AG04450 (cell line): ENCODE results near the gene JPH4. TPM values are rescaled to one million over a fixed set of nuclear protein-coding genes. Genes with fewer than 3 reads are reported as not detected.

Source experiments
- CTCF ChIA-PET: fragments of 300-600, 350-600 bp; formaldehyde crosslinking; extraction: SDS; loops from one replicate; lab custom pipeline; 2022; ENCODE audit warnings: antibody characterized with exemption, inconsistent platforms; lab: Charles Lee
- POLR2A ChIA-PET: fragments of 350-600 bp; formaldehyde crosslinking; extraction: SDS; loops from one replicate; lab custom pipeline; 2021; ENCODE audit warnings: antibody characterized with exemption, inconsistent platforms; lab: Yijun Ruan, JAX
- DNase-seq: peaks from one replicate; pipeline ENCODE4 v3.0.0-alpha.2; 2011; ENCODE audit warnings: low read depth, low spot score
- H3K27ac ChIP-seq: one replicate; pipeline ENCODE4 v1.5.1; 2012; ENCODE audit warnings: low read depth, low read length, control low read depth
- H3K27me3 ChIP-seq: one replicate; pipeline ENCODE4 v1.6.0; 2012; ENCODE audit warnings: low read length; ENCODE audit not compliant: control insufficient read depth, insufficient read depth
- H3K4me3 ChIP-seq: 2 replicates; pipeline ENCODE4 v1.5.1; 2011; ENCODE audit warnings: mild to moderate bottlenecking, low read depth, low read length, control low read depth
- H3K9me3 ChIP-seq: 2 replicates; pipeline ENCODE4 v1.5.1; 2012; ENCODE audit warnings: low read length; ENCODE audit not compliant: control insufficient read depth, insufficient read depth
- CTCF ChIP-seq: IDR thresholded peaks from 2 replicates; pipeline ENCODE4 v1.5.1; 2011; ENCODE audit warnings: low read depth, low read length, control low read depth, inconsistent platforms
- polyA plus RNA-seq: library from polyadenylated mRNA; depleted of rRNA; stranded (reverse); fragments of >200 nt; gene quantifications from 2 replicates; pipeline ENCODE4 v1.2.3, GENCODE V29; 2011

Gene JPH4
- polyA plus RNA-seq, 1 experiment = not detected

DNA sequence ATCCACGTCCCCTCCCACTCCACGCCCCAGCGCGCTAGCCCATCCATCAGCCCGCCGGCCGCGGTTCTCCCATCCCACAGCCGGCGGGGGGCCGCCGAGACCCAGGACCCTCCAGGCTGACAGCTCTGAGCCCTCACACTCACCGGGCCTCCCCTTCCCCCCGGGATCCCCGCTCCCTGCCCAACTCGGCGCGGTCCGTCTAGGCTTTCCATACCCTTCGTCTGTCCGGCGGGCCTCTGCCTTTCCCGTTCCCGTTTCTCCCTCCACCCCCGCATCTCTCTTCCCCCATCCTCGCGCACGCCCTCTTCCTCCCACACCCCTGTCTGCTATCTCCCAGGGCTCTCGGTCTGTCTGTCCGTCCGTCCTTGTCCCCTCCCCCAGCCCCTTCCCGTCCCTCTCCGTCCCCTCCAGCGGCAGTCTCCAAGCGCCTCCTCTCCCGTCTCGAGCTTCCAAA is 27.8 kb downstream of the JPH4 start:
- Histone ChIP-seq H3K27ac (no peak overlapping the region), H3K4me3 (peak overlapping the region; percentile 63), H3K27me3 (peaks cover 32% of the 10 kb centered on the region), H3K9me3 (no peaks in the 10 kb centered on the region)
- POLR2A ChIA-PET = no interaction called here
- TF ChIP-seq CTCF = no peak
- CTCF ChIA-PET = interaction anchor here (0.7 to 1.8 kb wide), 3 partner anchors 12 to 328 kb away, joined by 3 to 7 read pairs (median 3); no protein-coding TSS in a partner anchor
- no peak for DNase-seq

- Histone ChIP-seq H3K27ac (no peak overlapping the region), H3K4me3 (peak overlapping the region; percentile 63), H3K27me3 (peaks cover 35% of the 10 kb centered on the region), H3K9me3 (no peaks in the 10 kb centered on the region)
- ChIA-PET POLR2A (no interaction called here), CTCF (interaction anchor here (1.2 to 2.8 kb wide), 4 partner anchors 9 to 72 kb away, joined by 3 to 25 read pairs (median 6); no protein-coding TSS in a partner anchor)
- DNase-seq = no peak
- TF ChIP-seq CTCF = no peak
These were observed 28.3 kb downstream of the JPH4 start for GRCh38 chr14:23550131-23550811.

- POLR2A ChIA-PET = no interaction called here
- DNase-seq = no peak
- Histone ChIP-seq H3K4me3 (no peak overlapping the region), H3K27me3 (peaks cover 41% of the 10 kb centered on the region), H3K27ac (no peak overlapping the region), H3K9me3 (no peaks in the 10 kb centered on the region)
- TF ChIP-seq CTCF = no peak
- CTCF ChIA-PET = interaction anchor here (0.8 to 2.8 kb wide), 4 partner anchors 9 to 15 kb away, joined by 3 to 25 read pairs (median 6); no protein-coding TSS in a partner anchor
These were observed 30.0 kb downstream of the JPH4 start for GRCh38 chr14:23548351-23549318.

DNA sequence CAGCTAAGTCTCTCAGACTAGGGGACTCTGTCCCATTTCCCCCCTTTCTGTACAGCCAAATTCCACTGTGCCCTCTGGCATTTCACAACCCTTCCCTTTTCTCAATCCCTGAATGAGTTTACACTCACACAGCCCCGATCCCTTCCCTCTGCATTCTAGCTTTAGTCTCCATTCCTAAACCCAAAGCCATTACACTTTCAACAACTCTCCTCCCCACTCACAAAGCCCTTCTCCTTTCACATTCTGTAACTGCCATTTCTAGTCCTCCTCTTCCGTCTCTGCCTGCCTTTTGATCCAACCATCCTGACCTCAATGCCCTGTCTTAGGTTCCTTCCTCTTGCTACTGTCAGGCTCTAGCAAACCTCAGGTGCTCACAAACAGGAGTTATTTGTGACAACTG is 30.7 kb downstream of the JPH4 start:
- POLR2A ChIA-PET = no interaction called here
- no peak for TF ChIP-seq CTCF
- Histone ChIP-seq H3K27ac (no peak overlapping the region), H3K9me3 (no peaks in the 10 kb centered on the region), H3K27me3 (peaks cover 41% of the 10 kb centered on the region), H3K4me3 (no peak overlapping the region)
- CTCF ChIA-PET = interaction anchor here (1.0 to 2.8 kb wide), 2 partner anchors 12 to 14 kb away, joined by 3 to 25 read pairs; no protein-coding TSS in a partner anchor
- DNase-seq = no peak
